GM10847 (cell line): ENCODE measurements around the gene ZNF678.

ENCODE experiments used
- POLR2A ChIP-seq: IDR thresholded peaks from 2 replicates; pipeline ENCODE4 v1.6.1; 2011; ENCODE audit not compliant: insufficient read length; ENCODE audit errors: extremely low read depth

ZNF678 gene

DNA sequence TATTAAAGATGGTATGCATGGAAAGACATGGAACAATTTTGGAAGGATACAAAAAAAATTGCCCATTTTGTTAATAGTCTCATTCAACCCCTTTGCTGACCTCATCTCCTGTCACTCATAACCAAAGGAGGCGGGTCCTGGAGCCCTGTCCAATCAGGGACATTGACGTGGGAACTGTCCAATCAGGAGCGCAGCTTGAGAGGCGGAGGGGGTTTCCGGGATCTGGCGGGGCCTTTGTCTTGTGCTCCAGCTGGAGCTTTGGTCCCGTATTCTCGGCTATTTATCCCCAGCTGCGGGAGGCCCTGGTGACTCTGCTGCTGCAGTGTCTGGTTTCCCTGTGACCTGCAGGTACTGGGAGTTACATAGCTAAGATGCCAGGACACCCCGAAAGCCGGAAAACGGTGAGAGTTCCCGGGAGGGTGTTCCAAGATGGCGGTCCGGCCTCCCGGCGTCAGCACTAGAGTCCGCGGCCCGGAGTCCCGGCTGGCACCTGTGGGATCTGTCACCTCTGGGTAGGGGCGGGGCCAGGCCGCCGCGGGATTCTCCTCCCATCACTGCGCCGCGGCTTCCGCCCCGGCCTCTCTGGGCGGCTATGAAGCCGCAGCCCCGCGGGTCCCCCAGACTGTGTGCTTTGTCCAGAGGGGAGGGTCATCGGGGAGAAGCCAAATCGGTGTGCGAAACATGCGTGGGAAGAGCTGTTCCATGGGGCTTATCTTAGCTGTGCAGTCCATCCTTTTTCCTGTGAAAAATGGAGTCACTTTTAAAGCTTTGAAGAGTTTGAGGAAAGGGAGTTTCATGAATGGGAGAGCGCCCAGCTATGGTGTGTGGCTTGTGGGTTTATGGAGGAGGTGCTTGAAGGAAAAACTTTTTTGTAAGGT is at the start of gene ZNF678:
TSS of gene ZNF678 (plus strand) at position 233 of the 878 bp plus-strand sequence. CDS start 87,436 bp downstream, outside the sequence.
- TF ChIP-seq POLR2A, result peak; percentile 47

GRCh38 chr1:227518876-227519275 is 44.5 kb upstream of the ZNF678 start:
- no peak for TF ChIP-seq POLR2A

DNA sequence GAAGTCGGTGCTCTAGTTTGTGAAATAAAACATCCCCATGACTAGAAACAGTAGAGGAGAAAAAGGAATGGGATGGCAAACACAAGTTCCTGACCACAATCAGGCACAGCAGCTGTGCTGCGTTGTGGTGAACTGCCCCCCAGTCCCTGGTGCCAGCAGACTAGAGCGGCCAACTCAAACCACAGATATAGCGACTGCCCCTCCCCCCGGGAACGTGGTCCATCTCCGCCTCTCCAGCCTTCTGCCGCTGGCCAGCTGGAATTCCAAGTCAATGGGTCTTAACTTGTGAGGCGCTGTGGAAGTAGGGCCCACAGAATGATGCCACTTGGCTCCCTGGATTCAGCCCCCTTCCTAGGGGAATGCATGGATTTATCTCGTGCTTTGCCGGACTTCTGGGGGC is 41.6 kb upstream of the ZNF678 start:
- no peak for TF ChIP-seq POLR2A

- no peak for TF ChIP-seq POLR2A
These were observed 36.8 kb upstream of the ZNF678 start for GRCh38 chr1:227526524-227526923.

DNA sequence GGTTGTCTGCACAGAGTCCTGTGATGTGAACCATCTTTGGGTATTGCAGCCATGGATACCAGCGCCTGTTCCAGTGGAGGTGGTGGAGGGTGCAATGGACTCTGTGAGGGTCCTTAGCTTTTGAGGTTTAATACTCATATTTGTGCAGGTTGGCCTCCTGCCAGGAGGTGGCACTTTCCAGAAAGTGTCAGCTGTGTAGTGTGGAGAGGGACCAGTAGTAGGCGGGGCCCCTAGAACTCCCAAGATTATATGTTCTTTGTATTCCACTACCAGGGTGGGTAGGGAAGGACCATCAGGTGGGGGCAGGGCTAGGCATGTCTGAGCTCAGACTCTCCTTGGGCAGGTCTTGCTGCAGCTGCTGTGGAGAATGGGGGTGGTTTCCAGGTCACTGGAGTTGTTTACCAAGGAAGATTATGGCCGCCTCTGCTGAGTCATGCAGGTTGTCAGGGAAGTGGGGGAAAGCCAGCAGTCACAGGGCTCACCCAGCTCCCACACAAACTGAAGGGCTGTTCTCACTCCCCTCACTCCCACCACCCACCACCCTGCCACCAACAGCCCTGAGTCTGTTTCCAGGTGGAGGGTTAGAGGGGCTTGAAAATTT is 31.2 kb upstream of the ZNF678 start:
- no peak for TF ChIP-seq POLR2A

DNA sequence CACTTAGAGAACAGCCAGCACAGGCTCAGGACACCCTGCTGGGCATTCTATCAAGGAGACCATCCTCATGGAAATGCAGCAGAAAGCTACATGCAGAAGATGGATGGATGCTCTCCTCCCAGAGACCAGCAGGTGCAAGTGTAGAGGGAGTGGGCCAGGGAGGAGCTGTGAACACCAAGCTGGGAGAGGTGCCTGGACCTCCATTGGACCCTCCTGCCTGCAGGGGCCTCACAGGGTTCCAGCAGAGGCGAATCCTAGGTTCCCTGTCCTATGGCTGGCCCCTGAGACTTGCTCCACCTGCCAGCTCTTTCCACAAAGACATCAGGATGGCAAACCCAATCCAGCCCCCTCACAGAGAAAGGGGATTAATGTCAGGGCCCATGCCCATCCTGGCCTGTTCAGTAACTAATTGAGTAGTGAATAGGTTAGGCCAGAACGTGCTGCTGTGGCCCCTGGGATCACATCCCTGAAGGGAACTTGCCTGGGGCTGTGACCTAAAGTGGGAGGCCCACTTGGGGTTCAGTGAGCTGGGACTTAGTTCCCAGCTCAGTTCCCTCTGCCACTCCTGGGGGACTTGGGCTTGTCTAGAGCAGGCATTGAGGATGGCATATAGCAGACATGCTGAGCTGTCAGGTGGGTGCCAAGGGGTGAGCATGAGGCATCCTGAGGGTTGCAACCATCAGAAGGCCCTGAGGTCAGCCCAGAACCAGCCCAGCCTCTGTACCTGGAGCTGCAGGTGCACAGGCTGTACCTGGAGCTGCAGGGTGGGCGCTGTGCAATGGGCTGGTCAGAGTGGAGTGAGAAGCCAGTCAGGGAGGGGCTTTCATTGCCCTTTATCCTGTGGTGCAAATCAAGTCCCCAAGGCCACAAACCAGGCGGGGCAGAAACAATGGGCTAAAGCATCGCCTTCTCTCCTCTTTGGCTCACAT is 22.9 kb upstream of the ZNF678 start:
- TF ChIP-seq POLR2A, result no peak

DNA sequence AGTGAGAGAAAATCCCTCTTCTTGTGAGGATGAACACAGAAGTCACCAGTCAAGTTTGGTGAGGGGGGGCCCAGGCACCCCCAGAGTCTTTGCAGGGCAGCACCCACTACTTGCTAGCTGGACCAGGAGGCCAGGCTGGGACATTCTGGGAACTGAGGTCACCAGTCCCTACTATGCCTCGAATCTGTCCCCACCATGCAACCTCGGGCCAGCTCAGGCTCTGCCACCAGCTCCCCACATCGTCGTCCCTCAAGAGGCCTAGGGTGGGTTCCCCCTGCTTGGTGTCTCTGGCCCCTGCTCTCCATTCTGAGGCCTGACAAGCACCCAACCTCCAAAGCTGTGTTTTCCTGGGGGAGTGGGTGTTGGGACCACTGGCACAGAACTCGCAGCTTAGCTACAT is 22.2 kb upstream of the ZNF678 start:
- TF ChIP-seq POLR2A, result no peak

DNA sequence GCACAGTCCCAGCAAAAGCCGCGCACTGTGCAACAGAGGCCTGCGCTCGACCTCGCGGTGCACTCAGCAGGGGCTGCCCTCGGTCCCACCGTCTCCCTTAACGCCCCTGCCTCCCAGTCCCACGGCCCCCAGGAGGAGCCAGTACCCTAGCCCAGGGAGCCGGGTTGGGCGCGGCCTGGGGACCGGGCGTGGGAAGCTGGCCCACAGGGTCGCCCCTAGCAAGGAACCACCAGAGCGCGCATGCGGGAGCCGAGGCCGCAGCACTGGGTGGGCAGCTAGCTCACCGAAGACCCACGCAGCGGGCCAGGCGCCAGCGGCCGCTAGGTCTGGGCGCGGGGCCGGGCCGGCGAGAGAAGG is 21.6 kb upstream of the ZNF678 start:
- TF ChIP-seq POLR2A, result no peak

- TF ChIP-seq POLR2A, result no peak
These were observed 20.9 kb upstream of the ZNF678 start for GRCh38 chr1:227542153-227543120.

DNA sequence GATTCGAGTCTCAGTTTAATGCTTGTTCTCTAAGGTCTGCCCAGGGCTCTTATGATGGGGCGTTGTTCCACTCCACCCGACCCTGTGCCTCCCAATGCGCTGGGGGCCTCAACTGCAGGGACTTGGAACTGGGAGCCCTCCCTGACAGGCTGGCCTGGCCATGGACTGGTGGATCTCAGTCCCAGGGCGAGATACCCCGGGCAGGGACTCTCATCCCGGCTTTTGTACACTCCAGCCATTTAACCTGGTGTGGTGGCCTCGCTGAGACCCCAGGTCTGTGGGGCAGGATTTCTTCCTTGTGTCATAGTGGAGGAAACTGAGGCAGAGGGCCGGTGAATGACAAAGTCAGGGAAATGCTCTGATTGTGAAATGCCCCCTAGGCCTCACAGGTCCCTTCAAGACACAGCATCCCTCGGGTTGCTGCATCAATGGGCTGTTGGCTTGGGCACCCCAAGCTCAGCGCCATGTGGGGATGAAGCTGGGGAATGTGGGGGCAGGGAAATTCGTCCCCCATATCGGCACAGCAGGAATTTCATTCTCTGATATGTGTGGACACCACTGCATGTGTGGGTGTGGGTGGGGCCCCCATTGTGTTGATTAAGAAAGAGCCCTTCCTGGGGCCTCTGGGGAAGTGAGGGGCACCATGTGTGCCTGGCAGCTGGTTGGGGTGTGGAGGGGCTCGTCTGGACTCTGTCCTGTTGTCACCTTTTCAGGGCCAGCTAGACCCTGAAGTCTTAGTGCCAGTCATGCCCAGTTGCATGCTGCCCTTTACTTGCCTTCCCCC is 19.9 kb upstream of the ZNF678 start:
- TF ChIP-seq POLR2A, result no peak

DNA sequence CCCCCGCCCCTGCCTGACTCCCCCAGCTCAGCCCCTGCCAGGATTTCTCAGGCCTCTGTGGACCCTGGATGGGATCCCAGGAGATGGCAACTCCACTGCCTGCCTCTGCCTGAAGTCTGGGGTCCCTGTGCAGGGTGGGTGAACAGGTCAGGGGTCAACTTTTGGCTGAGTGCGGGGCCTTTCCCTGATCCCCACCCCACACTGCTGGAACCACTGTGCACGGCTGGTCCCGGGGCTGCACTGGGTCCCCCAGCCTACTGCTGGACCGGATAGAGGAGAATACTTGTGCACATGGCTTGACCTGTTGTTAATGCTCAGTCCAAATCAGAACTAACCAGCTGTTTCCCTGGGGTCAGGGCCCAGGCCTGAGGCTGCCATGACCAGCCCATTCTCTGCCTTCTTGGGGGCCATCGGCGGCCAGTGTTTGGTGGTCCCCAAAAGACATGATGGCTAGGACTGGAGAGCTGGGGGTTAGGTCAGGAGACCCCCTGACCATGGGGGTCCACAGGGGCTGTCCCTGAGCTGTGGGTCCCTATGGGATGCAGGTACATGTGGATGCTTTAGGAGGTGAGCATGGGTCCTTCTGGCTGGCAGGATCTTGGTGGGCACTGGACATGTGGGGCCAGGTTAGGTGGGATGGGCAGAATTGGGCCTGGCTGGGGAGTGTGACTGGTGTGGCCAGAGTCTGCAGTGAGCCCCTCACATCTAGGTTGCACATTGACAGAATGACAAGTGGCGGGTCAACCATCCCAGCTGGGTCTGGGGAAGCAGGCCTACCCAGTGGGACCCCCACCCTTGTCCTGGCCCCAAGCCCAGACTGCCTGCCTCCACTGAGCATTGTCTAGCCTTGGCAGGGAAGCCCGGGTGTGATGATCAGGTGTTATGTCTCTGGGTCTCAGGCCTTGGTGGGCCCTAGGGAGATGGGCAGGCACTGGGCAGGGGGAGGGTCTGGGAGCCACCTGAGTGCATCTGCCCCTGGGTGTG is 19.0 kb upstream of the ZNF678 start:
- no peak for TF ChIP-seq POLR2A

GRCh38 chr1:227545361-227545760 is 18.0 kb upstream of the ZNF678 start:
- no peak for TF ChIP-seq POLR2A
